GM13977 (cell line): ENCODE results near the gene BEGAIN.
A peak's percentile ranks its signal among the peaks of the same experiment; 100 is the strongest.

Experiments used
- DNase-seq: peaks from one replicate; pipeline ENCODE4 v3.0.0; 2012; ENCODE audit warnings: low spot score
- in situ Hi-C: fragments of 300-500 bp; cut with MboI; formaldehyde crosslinking; loops from one replicate; pipeline ENCODE4 v1.12.0; 2022; ENCODE audit warnings: low sequenced_read_pairs, low pct_unique_long_range_greater_than_20kb, mixed read lengths, inconsistent platforms; ENCODE audit not compliant: unreplicated experiment
- TF ChIP-seq, protein P1 (sequence below): IDR thresholded peaks from 2 replicates; pipeline ENCODE4 v1.5.1; 2012; ENCODE audit warnings: mild to moderate bottlenecking, control low read depth; ENCODE audit not compliant: insufficient read depth; ENCODE audit errors: extremely low read depth, missing control alignments

BEGAIN gene

DNA sequence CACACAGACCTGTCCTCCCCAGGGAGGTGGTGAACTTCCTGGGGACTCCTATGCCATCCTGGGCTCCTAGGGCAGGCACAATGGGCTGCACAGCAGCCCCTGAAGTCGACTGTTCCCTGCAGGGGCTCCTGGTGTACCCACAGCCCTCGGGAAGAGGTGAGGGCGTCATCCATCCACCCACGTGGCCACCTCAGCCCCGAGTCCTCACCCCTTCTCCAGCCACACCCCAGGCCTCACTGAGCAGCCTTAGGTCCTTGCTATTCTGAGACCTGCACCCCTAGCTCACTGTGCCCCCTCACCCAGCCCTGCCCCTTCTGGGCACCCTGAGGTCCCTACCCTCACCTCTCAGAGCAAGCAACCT is 38.9 kb downstream of the BEGAIN start:
- TF ChIP-seq, protein P1, sequence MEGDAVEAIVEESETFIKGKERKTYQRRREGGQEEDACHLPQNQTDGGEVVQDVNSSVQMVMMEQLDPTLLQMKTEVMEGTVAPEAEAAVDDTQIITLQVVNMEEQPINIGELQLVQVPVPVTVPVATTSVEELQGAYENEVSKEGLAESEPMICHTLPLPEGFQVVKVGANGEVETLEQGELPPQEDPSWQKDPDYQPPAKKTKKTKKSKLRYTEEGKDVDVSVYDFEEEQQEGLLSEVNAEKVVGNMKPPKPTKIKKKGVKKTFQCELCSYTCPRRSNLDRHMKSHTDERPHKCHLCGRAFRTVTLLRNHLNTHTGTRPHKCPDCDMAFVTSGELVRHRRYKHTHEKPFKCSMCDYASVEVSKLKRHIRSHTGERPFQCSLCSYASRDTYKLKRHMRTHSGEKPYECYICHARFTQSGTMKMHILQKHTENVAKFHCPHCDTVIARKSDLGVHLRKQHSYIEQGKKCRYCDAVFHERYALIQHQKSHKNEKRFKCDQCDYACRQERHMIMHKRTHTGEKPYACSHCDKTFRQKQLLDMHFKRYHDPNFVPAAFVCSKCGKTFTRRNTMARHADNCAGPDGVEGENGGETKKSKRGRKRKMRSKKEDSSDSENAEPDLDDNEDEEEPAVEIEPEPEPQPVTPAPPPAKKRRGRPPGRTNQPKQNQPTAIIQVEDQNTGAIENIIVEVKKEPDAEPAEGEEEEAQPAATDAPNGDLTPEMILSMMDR, result no peak
- in situ Hi-C loops, result no loop called here

DNA sequence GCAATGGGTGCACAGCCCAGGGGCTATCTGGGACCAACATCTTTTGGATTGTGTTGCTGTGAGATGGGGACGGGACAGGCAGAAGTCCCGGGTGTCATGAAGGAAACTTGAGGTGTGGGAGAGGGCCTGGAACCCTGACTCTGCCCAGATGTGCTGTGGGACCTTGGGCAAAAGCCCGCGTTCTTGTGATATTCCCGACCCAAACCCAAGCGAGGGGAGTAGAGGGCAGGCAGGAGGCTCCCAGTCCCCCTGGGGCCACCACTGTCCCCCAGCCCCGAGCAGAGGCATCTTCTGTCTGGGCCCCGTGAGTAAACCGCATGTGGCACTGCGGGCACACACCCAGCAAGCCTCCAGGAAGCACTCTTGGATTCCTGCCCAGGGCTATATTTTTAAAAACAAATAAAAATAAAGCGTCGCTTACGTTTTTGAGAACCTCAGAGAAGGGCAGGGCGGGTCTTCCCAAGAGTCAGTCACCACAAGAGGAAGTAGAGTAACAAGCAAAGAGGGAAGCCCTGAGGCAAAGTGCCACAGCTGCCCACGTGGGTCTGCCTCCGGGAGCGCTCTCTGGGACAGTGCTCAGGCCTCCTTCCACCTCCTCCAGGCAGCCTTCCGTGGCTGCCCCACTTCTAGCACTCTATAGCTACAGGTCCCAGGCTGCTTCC is 39.5 kb downstream of the BEGAIN start:
- in situ Hi-C loops, result no loop called here
- no peak for DNase-seq
- TF ChIP-seq, protein P1, result no peak

More for the DNA sequence above, 38.9 kb downstream of the BEGAIN start:
- no peak for DNase-seq

- TF ChIP-seq, protein P1, result no peak
- peak; percentile 84 for DNase-seq
- in situ Hi-C loops, result no loop called here
Measured at GRCh38 chr14:100546051-100546443, 41.2 kb downstream of the BEGAIN start.

DNA sequence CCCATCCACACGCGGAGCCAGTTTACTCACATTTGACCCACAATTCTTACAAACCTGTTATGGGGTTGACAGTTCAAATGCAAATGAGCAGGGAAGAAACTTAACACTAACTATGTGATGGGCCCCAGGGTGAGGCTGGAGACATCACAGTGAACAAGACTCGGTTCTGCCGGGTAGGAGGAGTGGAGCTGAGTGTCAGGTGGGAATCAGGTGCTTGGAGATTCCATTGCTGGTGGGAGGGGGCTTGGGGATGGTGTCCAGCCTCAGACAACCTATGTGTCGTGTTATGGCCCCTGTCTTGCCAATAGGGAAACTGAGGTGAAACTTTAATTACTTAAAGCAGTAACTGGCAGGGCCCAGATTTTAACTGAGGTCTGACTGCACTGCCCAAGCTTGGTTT is 41.9 kb downstream of the BEGAIN start:
- in situ Hi-C loops, result no loop called here
- TF ChIP-seq, protein P1, result no peak
- no peak for DNase-seq

DNA sequence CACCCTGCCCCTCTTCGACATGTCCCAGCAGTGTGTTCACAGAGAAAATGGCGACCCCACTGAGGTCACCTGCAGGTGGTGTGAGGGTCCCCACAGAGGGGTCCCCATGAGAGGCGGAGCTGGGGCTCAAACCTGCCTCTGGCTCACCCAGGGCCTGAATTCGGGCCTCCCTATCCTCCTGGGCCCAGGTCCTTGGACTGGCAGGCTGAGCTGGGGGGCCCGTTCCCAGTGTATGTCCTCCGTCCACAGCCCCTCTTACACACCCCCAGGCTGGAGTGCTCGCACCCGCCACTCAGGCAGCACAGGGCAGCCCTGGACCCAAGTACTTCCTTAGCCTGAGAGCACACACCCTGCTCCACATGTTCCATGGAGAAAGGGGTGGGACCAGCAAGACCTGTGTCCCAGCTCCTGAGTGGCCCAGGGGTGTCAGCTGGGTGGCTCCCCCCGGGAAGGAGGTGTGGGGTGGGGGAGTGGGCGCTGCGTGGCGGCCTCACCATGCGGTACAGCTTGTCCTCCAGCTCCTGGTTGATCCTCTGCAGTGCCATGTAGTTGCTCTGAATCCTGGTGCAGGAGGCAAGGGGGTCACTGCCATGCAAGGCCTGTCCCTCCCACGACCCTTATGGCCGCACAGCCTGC is 42.6 kb downstream of the BEGAIN start:
- in situ Hi-C loops, result no loop called here
- TF ChIP-seq, protein P1, result no peak
- DNase-seq, result no peak

DNA sequence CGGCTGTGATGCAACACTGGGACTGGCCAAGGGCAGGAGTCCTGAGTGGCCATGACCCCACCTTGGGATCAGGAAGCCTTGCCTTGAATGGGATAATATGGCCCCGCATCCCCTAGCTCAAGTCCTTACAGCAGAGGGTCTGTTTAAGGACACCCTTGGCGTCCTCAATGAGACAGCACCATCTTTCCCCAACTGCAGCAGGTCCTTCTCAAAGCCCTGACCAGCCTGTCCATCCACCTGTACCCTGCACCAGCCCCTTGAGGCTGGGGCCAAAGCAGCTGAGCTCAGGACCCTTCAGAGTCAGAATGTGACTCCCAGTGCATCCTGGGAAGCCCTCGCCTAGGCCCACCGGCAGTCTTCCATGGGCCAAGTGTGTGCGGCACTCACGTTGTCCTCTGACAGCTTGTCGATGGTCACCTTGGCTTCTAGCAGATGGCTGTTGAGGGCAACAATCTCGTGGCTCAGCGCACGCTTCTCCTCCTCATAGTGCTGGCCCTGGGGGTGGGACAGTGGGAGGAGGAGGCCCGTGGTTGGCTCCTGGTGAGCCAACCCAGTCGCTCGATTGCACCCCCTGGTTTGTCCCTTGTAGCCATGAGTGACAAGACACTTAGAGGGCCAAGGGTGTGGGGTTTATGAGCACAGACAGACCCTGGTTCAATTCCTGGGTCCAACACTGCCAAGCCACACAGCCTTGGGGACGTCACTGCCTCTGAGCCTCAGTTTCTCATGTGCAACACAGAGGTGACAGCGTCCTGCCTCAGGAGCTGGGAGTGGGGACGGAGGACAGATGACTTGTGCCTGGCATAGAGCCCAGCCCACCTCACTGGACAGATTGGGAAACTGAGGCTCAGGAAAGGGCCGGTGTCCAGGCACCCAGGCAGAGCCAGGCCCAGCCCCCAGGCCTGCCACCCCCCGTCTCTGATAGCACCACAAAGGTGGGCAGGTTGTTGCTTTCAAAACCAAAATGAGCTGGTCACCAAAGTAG is 43.5 kb downstream of the BEGAIN start:
- TF ChIP-seq, protein P1, result no peak
- in situ Hi-C loops, result no loop called here
- no peak for DNase-seq
